GM18507 (cell line): ENCODE measurements around the gene ZNF195.
"Not testable (repeated sequence)": the region's sequence is repeated elsewhere in the genome, so short reads cannot be mapped to it uniquely, and the experiment has no call there.

ENCODE experiments used
- DNase-seq: peaks from one replicate; pipeline ENCODE4 v3.0.0; 2011; ENCODE audit warnings: low read depth; ENCODE audit not compliant: insufficient read length; ENCODE audit errors: extremely low spot score
- FAIRE-seq: peaks from 2 replicates; lab custom pipeline; 2011; peaks lifted over from hg19 to GRCh38; lab: Jason Lieb, UNC

ZNF195 gene

GRCh38 chr11:3324724-3325123, 54.2 kb downstream of the ZNF195 start:
- FAIRE-seq, result peak; percentile 89

More at GRCh38 chr11:3324724-3325123, 54.2 kb downstream of the ZNF195 start:
- DNase-seq, result not testable (repeated sequence)
